Suprapubic skin (tissue), 4 donors: Measurements from ENCODE around the gene JAZF1. TPM values are rescaled to one million over a fixed set of nuclear protein-coding genes. Genes with fewer than 3 reads are reported as not detected.
A peak's percentile ranks its signal among the peaks of the same experiment; 100 is the strongest.

Source experiments
- DNase-seq, 2 donors: peaks; one replicate each; pipeline ENCODE4 v3.0.0-alpha.2; 2019; ENCODE audit warnings: low spot score in 2 of 2
- H3K27ac ChIP-seq: fragments of 200-600 bp; sonication (generic); one replicate; pipeline ENCODE4 v1.5.1; 2019
- H3K27me3 ChIP-seq: fragments of 200-600 bp; sonication (generic); one replicate; pipeline ENCODE4 v1.5.1; 2019
- H3K36me3 ChIP-seq: fragments of 200-600 bp; sonication (generic); one replicate; pipeline ENCODE4 v1.5.1; 2019
- H3K4me1 ChIP-seq: fragments of 200-600 bp; sonication (generic); one replicate; pipeline ENCODE4 v1.5.1; 2019
- H3K4me3 ChIP-seq: fragments of 200-600 bp; sonication (generic); one replicate; pipeline ENCODE4 v1.5.1; 2019; ENCODE audit warnings: mild to moderate bottlenecking
- H3K9me3 ChIP-seq: fragments of 200-600 bp; sonication (generic); one replicate; pipeline ENCODE4 v1.5.1; 2019
- CTCF ChIP-seq, 2 donors: fragments of 200-600 bp in 1 of 2; fragments of 450-650 bp in 1 of 2; sonication (generic) in 1 of 2; IDR thresholded peaks; one replicate each; pipeline ENCODE4 v1.5.1; 2016 to 2019; ENCODE audit warnings: antibody characterized with exemption in 2 of 2, mild to moderate bottlenecking in 1 of 2, moderate library complexity in 1 of 2
- EP300 ChIP-seq: sonication (generic); formaldehyde crosslinking; IDR thresholded peaks from one replicate; pipeline ENCODE4 v1.6.1; 2017; ENCODE audit warnings: antibody characterized with exemption
- POLR2A ChIP-seq, 2 donors: fragments of 450-650 bp; IDR thresholded peaks; one replicate each; pipeline ENCODE4 v1.6.1; 2017; ENCODE audit warnings: antibody characterized with exemption in 2 of 2, mild to moderate bottlenecking in 2 of 2, moderate library complexity in 2 of 2
- POLR2AphosphoS5 ChIP-seq, 3 donors: sonication (generic); formaldehyde crosslinking; IDR thresholded peaks; one replicate each; pipeline ENCODE4 v1.6.1; 2017; ENCODE audit warnings: antibody characterized with exemption in 3 of 3
- WGBS: methylation state at CpG from one replicate; pipeline ENCODE4 v1.1.5; 2018; 5-methylcytosine and 5-hydroxymethylcytosine counted together
- total RNA-seq, 4 donors: library from RNA; depleted of rRNA; stranded (reverse); fragments of >200 nt; gene quantifications; one replicate each; pipeline ENCODE4 v1.1.0, GENCODE V29; 2016

Gene JAZF1
- total RNA-seq, 4 donors from 2014 or later = 5.0 to 8.4 (median 7.4) TPM

DNA sequence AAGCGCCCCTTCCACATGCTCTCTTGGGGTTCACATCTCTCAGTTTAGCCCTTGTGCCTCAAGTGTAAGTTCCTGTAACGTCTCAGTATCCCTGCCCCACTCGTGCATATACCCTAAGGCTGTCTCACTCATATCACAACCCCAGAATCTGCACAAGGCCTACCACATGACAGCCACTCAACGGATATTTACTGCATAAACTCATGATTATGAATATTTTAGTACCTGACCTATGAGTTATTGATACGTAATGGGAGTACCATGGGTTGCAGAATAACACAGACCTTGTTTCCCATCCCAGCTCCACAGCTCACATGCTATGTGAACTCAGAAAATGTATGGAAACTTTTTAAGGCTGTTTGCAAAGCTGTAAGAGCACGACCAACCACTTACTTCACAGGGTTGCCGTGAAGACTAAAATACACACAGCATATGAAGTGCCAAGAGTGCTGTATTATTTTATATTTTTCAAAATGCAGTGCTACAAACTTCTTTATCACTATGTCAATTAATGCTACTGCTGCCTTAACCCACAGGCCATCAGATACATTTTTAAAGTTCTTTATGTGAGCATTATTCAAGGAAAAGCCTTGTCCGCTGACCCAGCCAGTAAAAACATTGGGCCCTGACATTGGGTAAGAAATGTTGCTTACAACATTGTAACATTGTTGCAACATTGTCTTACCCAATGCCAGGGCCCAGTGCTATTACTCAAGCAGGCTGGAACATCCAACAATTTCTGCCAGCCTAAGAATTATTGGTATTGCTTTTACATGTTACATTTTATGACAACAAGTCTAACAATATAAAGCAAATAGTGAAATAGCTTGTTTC, 97.2 kb downstream of the JAZF1 start:
- Histone ChIP-seq H3K4me3 (no peak overlapping the region), H3K27me3 (no peaks in the 10 kb centered on the region), H3K27ac (no peak overlapping the region), H3K4me1 (peaks cover 32% of the 10 kb centered on the region), H3K9me3 (no peaks in the 10 kb centered on the region), H3K36me3 (no peaks in the 10 kb centered on the region)
- WGBS = 90% methylated on average over 8 of the region's 8 CpGs
- TF ChIP-seq EP300 (no peak), CTCF (IDR thresholded peaks at IDR 0.05) (no peak), POLR2A (IDR thresholded peaks at IDR 0.05) (no peak), POLR2AphosphoS5 (IDR thresholded peaks at IDR 0.05) (peak; percentile 87 to 99 (median 88))
- no peak for DNase-seq

GRCh38 chr7:28082071-28082470, 98.5 kb downstream of the JAZF1 start:
- H3K27me3 ChIP-seq = no peaks in the 10 kb centered on the region
- WGBS = 93% methylated on average over 5 of the region's 5 CpGs
- TF ChIP-seq EP300 = no peak
- no peak for TF ChIP-seq POLR2A (IDR thresholded peaks at IDR 0.05)
- no peak for TF ChIP-seq POLR2AphosphoS5 (IDR thresholded peaks at IDR 0.05)
- TF ChIP-seq CTCF (IDR thresholded peaks at IDR 0.05) = no peak
- H3K36me3 ChIP-seq = no peaks in the 10 kb centered on the region
- H3K4me3 ChIP-seq = no peak overlapping the region
- H3K4me1 ChIP-seq = peaks cover 26% of the 10 kb centered on the region
- H3K9me3 ChIP-seq = no peaks in the 10 kb centered on the region
- DNase-seq = no peak
- H3K27ac ChIP-seq = no peak overlapping the region

GRCh38 chr7:28081016-28081415, 99.6 kb downstream of the JAZF1 start:
- H3K9me3 ChIP-seq = no peaks in the 10 kb centered on the region
- 68% methylated on average over 5 of the region's 5 CpGs for WGBS
- no peaks in the 10 kb centered on the region for H3K27me3 ChIP-seq
- peaks cover 26% of the 10 kb centered on the region for H3K4me1 ChIP-seq
- H3K36me3 ChIP-seq = no peaks in the 10 kb centered on the region
- no peak for DNase-seq
- no peak overlapping the region for H3K27ac ChIP-seq
- H3K4me3 ChIP-seq = no peak overlapping the region
- TF ChIP-seq CTCF (IDR thresholded peaks at IDR 0.05) = no peak
- TF ChIP-seq POLR2AphosphoS5 (IDR thresholded peaks at IDR 0.05) = no peak
- no peak for TF ChIP-seq EP300
- no peak for TF ChIP-seq POLR2A (IDR thresholded peaks at IDR 0.05)

DNA sequence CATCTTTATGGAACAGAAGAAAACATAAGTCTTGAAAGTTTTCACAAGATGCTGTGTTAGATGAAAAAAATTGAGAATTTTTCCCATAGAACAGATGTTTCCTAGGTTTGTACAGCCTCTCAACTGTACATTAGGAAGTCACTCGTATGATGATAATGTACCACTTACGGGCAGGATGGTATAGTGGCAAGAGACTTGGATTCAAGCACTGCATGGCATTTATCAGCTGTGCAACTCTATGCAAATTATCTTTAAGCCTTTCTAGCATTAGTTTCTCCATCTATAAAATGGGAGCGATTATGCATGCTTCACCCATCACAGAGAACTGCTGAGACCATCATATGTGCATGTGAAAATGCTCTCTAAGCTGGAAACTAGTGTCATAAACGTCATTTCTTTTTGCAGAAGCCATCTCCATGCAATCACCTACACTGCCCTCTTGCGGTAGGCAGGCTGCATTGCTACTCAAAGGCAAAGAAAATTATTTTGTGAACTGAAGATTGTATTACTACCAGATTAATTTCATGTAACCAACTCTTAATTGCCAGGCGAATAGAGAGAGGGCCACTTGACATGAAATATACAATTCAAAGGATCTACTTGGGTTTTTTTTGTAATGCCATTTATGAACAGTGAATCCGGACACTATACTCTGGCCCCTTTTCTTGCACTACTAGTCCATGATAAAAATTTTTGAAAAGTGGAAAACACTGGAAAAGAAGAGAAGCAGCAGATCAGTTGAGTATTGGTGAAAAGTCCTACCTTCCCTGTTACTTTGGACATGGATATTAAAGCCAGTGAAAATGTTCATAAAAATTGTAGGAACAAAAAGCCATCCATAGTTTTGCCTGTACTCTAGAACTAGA, 102.3 kb downstream of the JAZF1 start:
- peaks cover 10% of the 10 kb centered on the region for H3K4me1 ChIP-seq
- WGBS = 40% methylated on average over 7 of the region's 7 CpGs
- H3K27ac ChIP-seq = no peak overlapping the region

More for the DNA sequence above, 102.3 kb downstream of the JAZF1 start:
- Histone ChIP-seq H3K36me3 (no peaks in the 10 kb centered on the region), H3K4me3 (no peak overlapping the region), H3K27me3 (no peaks in the 10 kb centered on the region), H3K9me3 (no peaks in the 10 kb centered on the region)
- TF ChIP-seq POLR2AphosphoS5 (IDR thresholded peaks at IDR 0.05) (no peak), POLR2A (IDR thresholded peaks at IDR 0.05) (no peak), EP300 (no peak), CTCF (IDR thresholded peaks at IDR 0.05) (peak; percentile 78 to 93)
- DNase-seq = no peak
